Uterus (tissue), 4 donors: ENCODE data around the gene MED13L. TPM values are rescaled to one million over a fixed set of nuclear protein-coding genes. Genes with fewer than 3 reads are reported as not detected.
"Not testable (repeated sequence)": the region's sequence is repeated elsewhere in the genome, so short reads cannot be mapped to it uniquely, and the experiment has no call there.

Source experiments
- DNase-seq, 2 donors: peaks; one replicate each; pipeline ENCODE4 v3.0.0-alpha.2; 2019 to 2020
- H3K27ac ChIP-seq, 2 donors: fragments of 200-600 bp; sonication (generic); 1 replicate in 1 of 2; 2 replicates in 1 of 2; pipeline ENCODE4 v1.5.1; 2016 to 2018
- H3K27me3 ChIP-seq, 2 donors: fragments of 200-600 bp; sonication (generic); one replicate each; pipeline ENCODE4 v1.5.1; 2018 to 2019; ENCODE audit warnings: control low read depth in 1 of 2
- H3K36me3 ChIP-seq, 2 donors: fragments of 200-600 bp; sonication (generic); one replicate each; pipeline ENCODE4 v1.5.1; 2019; ENCODE audit warnings: control low read depth in 1 of 2
- H3K4me1 ChIP-seq, 2 donors: fragments of 200-600 bp; sonication (generic); one replicate each; pipeline ENCODE4 v1.5.1; 2018 to 2019; ENCODE audit warnings: control low read depth in 1 of 2
- H3K4me3 ChIP-seq, 2 donors: fragments of 200-600 bp; sonication (generic); 1 replicate in 1 of 2; 2 replicates in 1 of 2; pipeline ENCODE4 v1.5.1; 2018 to 2019; ENCODE audit warnings: mild to moderate bottlenecking in 1 of 2
- H3K9me3 ChIP-seq, 2 donors: fragments of 200-600 bp; sonication (generic); one replicate each; pipeline ENCODE4 v1.5.1; 2019; ENCODE audit warnings: control low read depth in 1 of 2
- CTCF ChIP-seq, 4 experiments: fragments of 200-600 bp in 2 of 4; fragments of 450-650 bp in 2 of 4; sonication (generic) in 2 of 4; IDR thresholded peaks; one replicate each; pipeline ENCODE4 v1.5.1; 2016 to 2019; ENCODE audit warnings: antibody characterized with exemption in 4 of 4, mild to moderate bottlenecking in 2 of 4, moderate library complexity in 1 of 4
- POLR2A ChIP-seq, 2 donors: fragments of 450-650 bp; IDR thresholded peaks; one replicate each; pipeline ENCODE4 v1.6.1; 2016; ENCODE audit warnings: antibody characterized with exemption in 2 of 2, mild to moderate bottlenecking in 1 of 2, moderate library complexity in 1 of 2
- intact Hi-C: fragments of 100-400 bp; cut with DNase I; formaldehyde crosslinking; loops from one replicate; pipeline ENCODE4 v1.15.1; 2023; ENCODE audit warnings: low total_unique reads
- total RNA-seq, 4 donors: library from RNA; depleted of rRNA in 3 of 4; stranded (reverse); fragments of >200 nt in 3 of 4; gene quantifications; one replicate each; pipeline versions ENCODE4 v1.1.0 to v1.2.4, GENCODE V29; 2014 to 2023
- donor health status: DM: yes; HTN: yes; CAD: no.

MED13L gene
- total RNA-seq, 4 donors from 2014 or later = 189 to 314 (median 254) TPM

DNA sequence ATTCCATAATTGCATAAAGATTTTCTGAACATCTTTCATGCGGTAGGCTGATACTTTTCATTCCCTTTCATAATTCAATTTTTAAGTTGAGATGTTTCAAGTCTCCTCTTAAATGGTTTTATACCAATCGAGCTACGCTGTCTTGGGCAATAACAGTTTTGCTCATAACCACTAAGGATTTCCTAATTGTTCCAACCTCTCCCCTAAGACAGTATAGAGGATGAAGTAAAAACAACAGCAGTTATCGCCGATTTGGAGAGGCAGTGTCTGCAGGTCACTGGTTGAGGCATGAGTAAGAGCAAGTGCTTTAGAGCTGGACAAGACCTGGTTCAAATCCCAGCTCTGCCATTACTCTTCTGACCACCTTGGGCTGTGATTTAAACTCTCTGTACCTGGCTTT lies 6.9 kb upstream of the MED13L start:
- TF ChIP-seq CTCF (IDR thresholded peaks at IDR 0.05) (no peak), POLR2A (IDR thresholded peaks at IDR 0.05) (no peak)
- Histone ChIP-seq H3K9me3 (no peaks in the 10 kb centered on the region), H3K4me3 (no peak overlapping the region), H3K36me3 (no peaks in the 10 kb centered on the region), H3K4me1 (no peaks in the 10 kb centered on the region), H3K27ac (no peak overlapping the region), H3K27me3 (no peaks in the 10 kb centered on the region)
- no peak for DNase-seq
- intact Hi-C loops = no loop called here

DNA sequence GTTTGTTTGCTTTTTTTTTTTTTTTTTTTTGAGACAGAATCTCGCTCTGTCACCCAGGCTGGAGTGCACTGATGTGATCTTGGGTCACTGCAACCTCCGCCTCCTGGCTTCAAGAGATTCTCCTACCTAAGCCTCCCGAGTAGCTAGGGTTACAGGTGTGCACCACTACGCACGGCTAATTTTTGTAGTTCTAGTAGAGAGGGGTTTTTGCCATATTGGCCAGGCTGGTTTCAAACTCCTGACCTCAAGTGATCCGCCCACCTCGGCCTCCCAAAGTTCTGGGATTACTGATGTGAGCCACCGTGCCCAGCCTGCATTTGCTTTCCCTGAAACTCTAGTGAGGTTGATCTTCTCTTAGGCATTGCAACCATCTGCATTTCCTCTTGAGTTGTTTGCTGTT lies 6.4 kb upstream of the MED13L start:
- intact Hi-C loops, H3K27ac ChIP-seq, DNase-seq, H3K4me3 ChIP-seq, H3K9me3 ChIP-seq, H3K36me3 ChIP-seq, H3K27me3 ChIP-seq, H3K4me1 ChIP-seq: not testable (repeated sequence)

GRCh38 chr12:116282371-116283286 lies 5.1 kb upstream of the MED13L start:
- DNase-seq = no peak
- no peak overlapping the region for H3K27ac ChIP-seq
- TF ChIP-seq POLR2A (IDR thresholded peaks at IDR 0.05) (no peak), CTCF (IDR thresholded peaks at IDR 0.05) (no peak)
- no peaks in the 10 kb centered on the region for H3K4me1 ChIP-seq
- H3K9me3 ChIP-seq = no peaks in the 10 kb centered on the region
- H3K4me3 ChIP-seq = no peak overlapping the region
- no peaks in the 10 kb centered on the region for H3K27me3 ChIP-seq
- intact Hi-C loops = no loop called here
- no peaks in the 10 kb centered on the region for H3K36me3 ChIP-seq

DNA sequence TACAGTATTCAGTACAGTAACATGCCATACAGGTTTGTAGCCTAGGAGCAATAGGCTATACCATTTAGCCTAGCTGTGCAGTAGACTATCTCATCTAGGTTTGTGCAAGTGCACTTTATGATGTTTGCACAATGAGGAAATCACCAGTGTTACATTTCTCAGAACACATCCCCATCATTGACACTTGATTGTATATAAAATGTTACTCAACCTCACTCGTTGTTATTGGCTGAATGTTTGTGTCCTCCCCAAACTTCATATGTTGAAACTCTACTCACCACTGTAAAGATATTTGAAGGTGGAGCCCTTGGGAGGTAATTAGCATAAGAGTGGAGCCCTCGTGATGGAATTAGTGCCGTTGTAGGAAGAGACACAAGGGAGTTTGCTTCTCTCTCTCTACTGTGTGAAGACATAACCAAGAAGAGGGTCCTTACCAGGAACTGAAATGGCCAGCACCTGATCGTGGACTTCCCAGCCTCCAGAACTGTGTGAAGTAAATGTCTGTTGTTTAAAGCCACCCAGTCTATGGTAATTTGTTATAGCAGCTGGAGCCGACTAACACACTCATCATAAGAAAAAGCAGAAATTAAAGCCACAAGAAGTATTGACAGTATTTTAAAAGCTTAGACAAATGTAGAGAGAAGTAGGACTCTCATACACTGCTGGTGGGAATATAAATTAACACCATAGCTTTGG lies 3.2 kb upstream of the MED13L start:
- intact Hi-C loops = no loop called here
- Histone ChIP-seq H3K4me3 (no peak overlapping the region), H3K4me1 (no peaks in the 10 kb centered on the region), H3K9me3 (no peaks in the 10 kb centered on the region), H3K27ac (no peak overlapping the region), H3K27me3 (no peaks in the 10 kb centered on the region), H3K36me3 (no peaks in the 10 kb centered on the region)
- DNase-seq = no peak
- TF ChIP-seq CTCF (IDR thresholded peaks at IDR 0.05) = no peak
- no peak for TF ChIP-seq POLR2A (IDR thresholded peaks at IDR 0.05)

DNA sequence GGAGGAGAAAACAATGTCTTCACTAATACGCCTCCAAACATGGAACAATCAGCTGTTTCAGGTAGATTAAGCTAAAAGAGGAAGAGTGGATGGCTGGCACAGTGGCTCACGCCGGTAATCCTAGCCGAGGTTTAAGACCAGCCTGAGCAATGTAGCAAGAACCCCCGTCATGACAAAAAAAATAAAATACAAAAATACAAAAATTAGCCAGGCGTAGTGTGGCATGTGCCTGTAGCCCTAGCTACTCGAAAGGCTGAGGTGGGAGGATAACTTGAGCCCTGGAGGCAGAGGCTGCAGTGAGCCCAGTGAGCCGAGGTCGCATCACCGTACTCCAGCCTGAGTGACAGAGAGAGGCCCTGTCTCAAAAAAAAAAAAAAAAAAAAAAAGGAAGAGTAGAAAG lies 1.2 kb upstream of the MED13L start:
- H3K4me3 ChIP-seq = no peak overlapping the region
- no peaks in the 10 kb centered on the region for H3K27me3 ChIP-seq
- H3K9me3 ChIP-seq = no peaks in the 10 kb centered on the region
- intact Hi-C loops = loop anchor here (10.0 kb wide), 1 partner anchor 316 kb away; no protein-coding TSS in a partner anchor
- H3K36me3 ChIP-seq = no peaks in the 10 kb centered on the region
- peak overlapping the region in 1 of 2 donors; percentile 98 for H3K27ac ChIP-seq
- DNase-seq = no peak
- no peak for TF ChIP-seq POLR2A (IDR thresholded peaks at IDR 0.05)
- TF ChIP-seq CTCF (IDR thresholded peaks at IDR 0.05) = no peak
- no peaks in the 10 kb centered on the region for H3K4me1 ChIP-seq
